Ishikawa (cell line): ENCODE results near the gene PBX1.

ENCODE experiments used
- EP300 ChIP-seq: IDR thresholded peaks from 2 replicates; pipeline ENCODE4 v1.6.1; 2012; ENCODE audit warnings: borderline replicate concordance
- FOXM1 ChIP-seq: IDR thresholded peaks from 2 replicates; pipeline ENCODE4 v1.6.1; 2012; ENCODE audit warnings: low read depth, borderline replicate concordance
- REST ChIP-seq: IDR thresholded peaks from 2 replicates; pipeline ENCODE4 v1.6.1; 2012; ENCODE audit warnings: low read depth, mild to moderate bottlenecking
- TF ChIP-seq, protein P1 (sequence below): IDR thresholded peaks from 2 replicates; pipeline ENCODE4 v1.6.1; 2012

DNA sequence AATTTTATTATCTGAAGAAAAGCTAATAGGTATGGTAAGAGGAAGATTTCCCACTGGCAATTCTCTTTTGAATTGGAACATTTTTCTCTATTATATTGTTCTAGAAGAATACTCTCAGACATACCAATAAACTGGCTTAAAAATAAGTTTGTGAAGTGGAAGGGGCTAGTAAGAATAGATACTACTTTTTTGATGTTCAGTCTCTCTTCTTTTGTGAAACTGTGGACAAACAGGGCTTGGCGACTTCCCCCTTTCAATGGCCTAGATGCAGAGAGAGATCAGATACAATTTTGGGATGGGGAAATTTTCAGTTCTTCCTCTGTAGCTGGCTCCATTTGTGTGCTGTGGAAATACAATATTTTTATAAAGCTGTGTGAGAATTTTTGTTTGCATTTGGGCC is 2.5 kb downstream of the PBX1 start:
- TF ChIP-seq EP300 (no peak), FOXM1 (no peak), REST (no peak)
- TF ChIP-seq, protein P1, sequence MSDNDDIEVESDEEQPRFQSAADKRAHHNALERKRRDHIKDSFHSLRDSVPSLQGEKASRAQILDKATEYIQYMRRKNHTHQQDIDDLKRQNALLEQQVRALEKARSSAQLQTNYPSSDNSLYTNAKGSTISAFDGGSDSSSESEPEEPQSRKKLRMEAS = no peak
